CD14-positive monocyte (primary cell): ENCODE data around the gene CACTIN. TPM values are rescaled to one million over a fixed set of nuclear protein-coding genes. Genes with fewer than 3 reads are reported as not detected.

Source experiments
- DNase-seq, 3 donors: peaks; one replicate each; pipeline ENCODE4 v3.0.0-alpha.2; 2011 to 2022
- H2AFZ ChIP-seq: 2 replicates; pipeline ENCODE4 v1.6.0; 2012; ENCODE audit warnings: mild to moderate bottlenecking, low read depth, low read length, inconsistent platforms; ENCODE audit not compliant: insufficient read depth, poor library complexity, severe bottlenecking
- H3K27ac ChIP-seq, 2 donors: 1 replicate in 1 of 2; 2 replicates in 1 of 2; pipeline ENCODE4 v1.5.1; 2012 to 2013; ENCODE audit warnings: low read length in 2 of 2, control low read depth in 1 of 2, inconsistent platforms in 1 of 2, low read depth in 1 of 2, mild to moderate bottlenecking in 1 of 2
- H3K27me3 ChIP-seq, 2 donors: one replicate each; pipeline versions ENCODE4 v1.6.0 to v1.6.1; 2011 to 2013; ENCODE audit warnings: low read length in 2 of 2; ENCODE audit not compliant: control insufficient read depth in 2 of 2, insufficient read depth in 2 of 2
- H3K36me3 ChIP-seq, 2 donors: replicated peaks in 1 of 2; 1 replicate in 1 of 2; 2 replicates in 1 of 2; pipeline versions ENCODE4 v1.5.1 to v1.6.1; 2012 to 2013; ENCODE audit warnings: low read length in 2 of 2, control low read depth in 1 of 2, inconsistent platforms in 1 of 2, mild to moderate bottlenecking in 1 of 2; ENCODE audit not compliant: insufficient read depth in 2 of 2, control insufficient read depth in 1 of 2
- H3K4me1 ChIP-seq, 2 donors: 1 replicate in 1 of 2; 2 replicates in 1 of 2; pipeline versions ENCODE4 v1.5.1 to v1.6.1; 2012 to 2013; ENCODE audit warnings: low read length in 2 of 2, control low read depth in 1 of 2, inconsistent platforms in 1 of 2, mild to moderate bottlenecking in 1 of 2, moderate library complexity in 1 of 2; ENCODE audit not compliant: insufficient read depth in 2 of 2, control insufficient read depth in 1 of 2
- H3K4me2 ChIP-seq: replicated peaks from 2 replicates; pipeline ENCODE3; 2012; ENCODE audit warnings: low read length, moderate library complexity, mild to moderate bottlenecking; ENCODE audit not compliant: poor library complexity, severe bottlenecking; ENCODE audit errors: extremely low read depth
- H3K4me3 ChIP-seq, 3 experiments: fragments of 200-600 bp in 1 of 3; sonication (generic) in 1 of 3; replicated peaks in 1 of 3; 1 replicate in 2 of 3; 2 replicates in 1 of 3; pipeline ENCODE4 v1.5.1; 2011 to 2013; ENCODE audit warnings: low read length in 3 of 3, mild to moderate bottlenecking in 3 of 3, control low read depth in 2 of 3, low read depth in 2 of 3, inconsistent platforms in 1 of 3, moderate library complexity in 1 of 3
- H3K79me2 ChIP-seq: 2 replicates; pipeline ENCODE4 v1.6.0; 2012; ENCODE audit warnings: mild to moderate bottlenecking, control low read depth, inconsistent platforms, low read length, moderate library complexity; ENCODE audit not compliant: insufficient read depth
- H3K9ac ChIP-seq: 2 replicates; pipeline ENCODE4 v1.6.0; 2017; ENCODE audit warnings: low read length, mild to moderate bottlenecking; ENCODE audit not compliant: insufficient read depth, poor library complexity, severe bottlenecking
- H3K9me3 ChIP-seq, 2 donors: replicated peaks in 1 of 2; 1 replicate in 1 of 2; 2 replicates in 1 of 2; pipeline versions ENCODE4 v1.5.1 to v1.6.1; 2012 to 2013; ENCODE audit warnings: low read length in 2 of 2, control low read depth in 1 of 2; ENCODE audit not compliant: control insufficient read depth in 1 of 2, insufficient read depth in 1 of 2
- H4K20me1 ChIP-seq: 2 replicates; pipeline ENCODE4 v1.6.0; 2012; ENCODE audit warnings: mild to moderate bottlenecking, low read length, control low read depth, moderate library complexity; ENCODE audit not compliant: insufficient read depth
- H3K27ac Mint-ChIP-seq, 7 donors: one replicate each; pipeline ENCODE4 v1.8.0; 2020; ENCODE audit warnings: mild to moderate bottlenecking in 7 of 7, mixed read lengths in 7 of 7, moderate library complexity in 6 of 7, inconsistent platforms in 2 of 7
- H3K27me3 Mint-ChIP-seq, 3 donors: one replicate each; pipeline ENCODE4 v1.8.0; 2021 to 2022; ENCODE audit warnings: low read depth in 3 of 3, mild to moderate bottlenecking in 3 of 3, mixed read lengths in 3 of 3, moderate library complexity in 3 of 3, inconsistent platforms in 1 of 3
- H3K36me3 Mint-ChIP-seq, 2 donors: one replicate each; pipeline ENCODE4 v1.8.0; 2020; ENCODE audit warnings: mixed read lengths in 2 of 2, inconsistent platforms in 1 of 2, mild to moderate bottlenecking in 1 of 2
- H3K4me1 Mint-ChIP-seq: one replicate; pipeline ENCODE4 v1.8.0; 2020; ENCODE audit warnings: mild to moderate bottlenecking, mixed read lengths
- H3K4me3 Mint-ChIP-seq, 2 donors: one replicate each; pipeline ENCODE4 v1.8.0; 2020; ENCODE audit warnings: mild to moderate bottlenecking in 2 of 2, mixed read lengths in 2 of 2, moderate library complexity in 1 of 2
- H3K9me3 Mint-ChIP-seq, 7 donors: one replicate each; pipeline ENCODE4 v1.8.0; 2020 to 2022; ENCODE audit warnings: mixed read lengths in 7 of 7, mild to moderate bottlenecking in 6 of 7, moderate library complexity in 6 of 7, inconsistent platforms in 2 of 7
- CTCF ChIP-seq: fragments of 200-600 bp; IDR thresholded peaks from one replicate; pipeline ENCODE4 v1.8.0; 2022; ENCODE audit warnings: antibody characterized with exemption, mild to moderate bottlenecking
- WGBS: methylation state at CpG from one replicate; pipeline ENCODE4 v1.1.5; 2013; ENCODE audit warnings: missing lambda C conversion rate; ENCODE audit not compliant: insufficient coverage; 5-methylcytosine and 5-hydroxymethylcytosine counted together
- intact Hi-C, 2 donors: fragments of 100-400 bp; cut with micrococcal nuclease; formaldehyde crosslinking; loops; one replicate each; pipeline versions ENCODE4 v1.15.0 to v1.15.1; 2023
- polyA plus RNA-seq, 3 donors: library from polyadenylated mRNA; depleted of rRNA in 1 of 3; unstranded in 2 of 3; stranded (reverse) in 1 of 3; fragments of 300-500 nt in 2 of 3; fragments of >200 nt in 1 of 3; fragmentation: Illumina TruSeq in 2 of 3; gene quantifications; 1 replicate in 2 of 3; 2 replicates in 1 of 3; pipeline ENCODE4 v1.2.3, GENCODE V29; 2012 to 2021

The CACTIN gene
- polyA plus RNA-seq, 3 donors: 2.5 to 19.4 (median 3.0) TPM

- no peak overlapping the region for H3K4me3 Mint-ChIP-seq
- peaks cover 9% of the 10 kb centered on the region for H3K4me1 Mint-ChIP-seq
- H3K36me3 Mint-ChIP-seq: peaks cover 33 to 73% of the 10 kb centered on the region in 2 donors
- intact Hi-C loops: loop anchor here in 1 of 2 donors (5.0 kb wide), 1 partner anchor 72 kb away; no protein-coding TSS in a partner anchor
- no peak for DNase-seq
- Histone ChIP-seq H3K27me3 (no peaks in the 10 kb centered on the region), H3K4me2 (no peak overlapping the region), H3K36me3 (peaks cover 41 to 55% of the 10 kb centered on the region in 2 donors), H3K9me3 (no peaks in the 10 kb centered on the region), H3K4me1 (peaks cover 0 to 5% of the 10 kb centered on the region in 2 donors), H3K9ac (no peak overlapping the region), H3K4me3 (no peak overlapping the region), H2AFZ (no peak overlapping the region), H3K79me2 (peaks cover 2% of the 10 kb centered on the region), H4K20me1 (peaks cover 12% of the 10 kb centered on the region), H3K27ac (no peak overlapping the region)
- no peak overlapping the region for H3K27ac Mint-ChIP-seq
- 93% methylated on average over 31 of the region's 31 CpGs for WGBS
- H3K27me3 Mint-ChIP-seq: no peaks in the 10 kb centered on the region
- no peaks in the 10 kb centered on the region for H3K9me3 Mint-ChIP-seq
- TF ChIP-seq CTCF: peak; percentile 50
These were observed 7.6 kb downstream of the CACTIN start for GRCh38 chr19:3618811-3619630.

GRCh38 chr19:3618144-3618810 is 8.3 kb downstream of the CACTIN start:
- no peak overlapping the region for H3K4me3 ChIP-seq
- 50% methylated on average over 31 of the region's 31 CpGs for WGBS

More at GRCh38 chr19:3618144-3618810, 8.3 kb downstream of the CACTIN start:
- H3K36me3 ChIP-seq: peaks cover 44 to 56% of the 10 kb centered on the region in 2 donors
- no peaks in the 10 kb centered on the region for H3K9me3 Mint-ChIP-seq
- no peak overlapping the region for H3K4me3 Mint-ChIP-seq
- peak overlapping the region in 1 of 7 donors; percentile 60 for H3K27ac Mint-ChIP-seq
- peak; percentile 29 to 53 (median 47) for DNase-seq
- H3K27me3 Mint-ChIP-seq: no peaks in the 10 kb centered on the region
- no peak overlapping the region for H3K9ac ChIP-seq
- TF ChIP-seq CTCF: peak; percentile 93
- H3K4me1 ChIP-seq: peaks cover 0 to 5% of the 10 kb centered on the region in 2 donors
- H3K9me3 ChIP-seq: no peaks in the 10 kb centered on the region
- H3K27ac ChIP-seq: no peak overlapping the region
- intact Hi-C loops: loop anchor here in 1 of 2 donors (5.0 kb wide), 1 partner anchor 71 kb away; no protein-coding TSS in a partner anchor
- H3K36me3 Mint-ChIP-seq: peaks cover 30 to 73% of the 10 kb centered on the region in 2 donors
- H3K27me3 ChIP-seq: no peaks in the 10 kb centered on the region
- H4K20me1 ChIP-seq: peaks cover 7% of the 10 kb centered on the region
- H3K4me2 ChIP-seq: no peak overlapping the region
- H3K4me1 Mint-ChIP-seq: peaks cover 9% of the 10 kb centered on the region
- H3K79me2 ChIP-seq: no peaks in the 10 kb centered on the region
- no peak overlapping the region for H2AFZ ChIP-seq
